Gastrocnemius medialis (tissue), 4 donors: ENCODE results near the gene ACO2. TPM values are rescaled to one million over a fixed set of nuclear protein-coding genes. Genes with fewer than 3 reads are reported as not detected.

ENCODE experiments used
- ATAC-seq, 2 donors: fragments of 150-250 bp; one replicate each; pipeline ENCODE4 v1.9.1; 2016
- DNase-seq, 2 donors: peaks; one replicate each; pipeline ENCODE4 v3.0.0-alpha.2; 2019
- H3K27ac ChIP-seq, 4 donors: fragments of 200-600 bp; sonication (generic); 1 replicate in 1 of 4; 2 replicates in 3 of 4; pipeline ENCODE4 v1.5.1; 2016 to 2018; ENCODE audit warnings: mild to moderate bottlenecking in 2 of 4, moderate library complexity in 1 of 4
- H3K27me3 ChIP-seq, 3 donors: fragments of 200-600 bp; sonication (generic) in 2 of 3; 1 replicate in 1 of 3; 2 replicates in 2 of 3; pipeline versions ENCODE4 v1.5.1 to v1.6.0; 2016 to 2019; ENCODE audit warnings: mild to moderate bottlenecking in 1 of 3, moderate library complexity in 1 of 3
- H3K36me3 ChIP-seq, 2 donors: fragments of 200-600 bp; sonication (generic) in 1 of 2; one replicate each; pipeline ENCODE4 v1.5.1; 2017 to 2018
- H3K4me1 ChIP-seq, 2 donors: fragments of 200-600 bp; sonication (generic) in 1 of 2; one replicate each; pipeline ENCODE4 v1.5.1; 2016 to 2017; ENCODE audit warnings: mild to moderate bottlenecking in 2 of 2
- H3K4me3 ChIP-seq, 4 donors: fragments of 200-600 bp; sonication (generic) in 3 of 4; 1 replicate in 1 of 4; 2 replicates in 3 of 4; pipeline ENCODE4 v1.5.1; 2016 to 2019; ENCODE audit warnings: mild to moderate bottlenecking in 2 of 4
- H3K9me3 ChIP-seq, 3 donors: fragments of 200-600 bp; sonication (generic) in 2 of 3; 1 replicate in 1 of 3; 2 replicates in 2 of 3; pipeline ENCODE4 v1.5.1; 2016 to 2019
- POLR2A ChIP-seq, 2 donors: fragments of 450-650 bp; IDR thresholded peaks; one replicate each; pipeline ENCODE4 v1.6.1; 2017; ENCODE audit warnings: antibody characterized with exemption in 2 of 2, mild to moderate bottlenecking in 2 of 2, moderate library complexity in 2 of 2
- in situ Hi-C, 4 donors: fragments of 200-750 bp; cut with MboI; loops; one replicate each; pipeline versions ENCODE4 v1.15.0 to v1.8.0; 2017; ENCODE audit warnings: low sequenced_read_pairs in 4 of 4
- intact Hi-C: fragments of 100-400 bp; cut with DNase I; formaldehyde crosslinking; loops from one replicate; pipeline ENCODE4 v1.15.1; 2023; ENCODE audit warnings: low total_unique reads
- total RNA-seq, 4 donors: library from RNA; depleted of rRNA; stranded (reverse); fragments of >200 nt; gene quantifications; one replicate each; pipeline versions ENCODE4 v1.1.0 to v1.2.3, GENCODE V29; 2016
- TF ChIP-seq, protein P1 (sequence below), 5 experiments: fragments of 450-650 bp in 3 of 5; fragments of 200-600 bp in 2 of 5; sonication (generic) in 2 of 5; IDR thresholded peaks in 4 of 5; conservative IDR thresholded peaks in 1 of 5; 1 replicate in 4 of 5; 2 replicates in 1 of 5; pipeline ENCODE4 v1.5.1; 2016 to 2019; ENCODE audit warnings: antibody characterized with exemption in 5 of 5, mild to moderate bottlenecking in 3 of 5, moderate library complexity in 3 of 5

Gene ACO2
- total RNA-seq, 4 donors from 2014 or later = 361 to 763 (median 473) TPM

DNA sequence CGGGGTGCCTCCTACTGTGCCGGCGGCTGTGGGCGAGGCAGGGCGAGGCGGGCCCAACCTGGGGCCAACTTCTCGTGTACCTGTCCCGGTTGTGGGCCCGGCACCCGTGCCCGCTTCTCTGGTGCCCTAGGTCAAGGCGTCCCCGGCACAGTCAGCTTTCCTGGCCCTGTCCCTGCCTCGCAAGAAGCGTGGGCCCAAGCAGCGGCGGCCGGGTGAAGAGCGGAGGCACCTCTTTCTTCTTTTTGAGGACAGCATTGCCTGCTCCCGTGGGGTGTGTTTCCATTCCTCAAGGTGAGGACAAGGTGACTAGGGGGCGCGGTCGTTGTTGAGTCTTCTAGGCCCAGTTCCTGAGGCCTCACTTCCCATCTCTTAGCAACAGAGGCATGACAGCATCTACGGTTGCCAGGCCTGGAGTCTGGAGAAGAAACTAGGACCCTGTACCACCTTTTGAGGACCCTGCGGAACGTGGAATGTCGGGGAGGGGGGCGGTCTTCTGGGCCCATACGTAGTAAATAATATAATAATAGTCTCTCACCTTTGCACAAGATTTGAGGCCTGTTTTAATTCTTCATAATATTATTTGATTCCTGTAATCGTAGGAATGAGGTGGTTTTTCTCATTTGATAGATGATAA is 418 bp downstream of the ACO2 start:
- peaks cover 49 to 55% of the 10 kb centered on the region in 2 donors for H3K4me1 ChIP-seq
- H3K9me3 ChIP-seq = no peaks in the 10 kb centered on the region
- no peak for TF ChIP-seq POLR2A (IDR thresholded peaks at IDR 0.05)
- TF ChIP-seq, protein P1, sequence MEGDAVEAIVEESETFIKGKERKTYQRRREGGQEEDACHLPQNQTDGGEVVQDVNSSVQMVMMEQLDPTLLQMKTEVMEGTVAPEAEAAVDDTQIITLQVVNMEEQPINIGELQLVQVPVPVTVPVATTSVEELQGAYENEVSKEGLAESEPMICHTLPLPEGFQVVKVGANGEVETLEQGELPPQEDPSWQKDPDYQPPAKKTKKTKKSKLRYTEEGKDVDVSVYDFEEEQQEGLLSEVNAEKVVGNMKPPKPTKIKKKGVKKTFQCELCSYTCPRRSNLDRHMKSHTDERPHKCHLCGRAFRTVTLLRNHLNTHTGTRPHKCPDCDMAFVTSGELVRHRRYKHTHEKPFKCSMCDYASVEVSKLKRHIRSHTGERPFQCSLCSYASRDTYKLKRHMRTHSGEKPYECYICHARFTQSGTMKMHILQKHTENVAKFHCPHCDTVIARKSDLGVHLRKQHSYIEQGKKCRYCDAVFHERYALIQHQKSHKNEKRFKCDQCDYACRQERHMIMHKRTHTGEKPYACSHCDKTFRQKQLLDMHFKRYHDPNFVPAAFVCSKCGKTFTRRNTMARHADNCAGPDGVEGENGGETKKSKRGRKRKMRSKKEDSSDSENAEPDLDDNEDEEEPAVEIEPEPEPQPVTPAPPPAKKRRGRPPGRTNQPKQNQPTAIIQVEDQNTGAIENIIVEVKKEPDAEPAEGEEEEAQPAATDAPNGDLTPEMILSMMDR (IDR thresholded peaks at IDR 0.05 in 4 of 5, conservative IDR thresholded peaks at IDR 0.05 in 1 of 5) = peak in 2 of 5 experiments; percentile 3 to 5
- peak; percentile 51 to 66 for ATAC-seq
- no peaks in the 10 kb centered on the region for H3K27me3 ChIP-seq
- DNase-seq = peak; percentile 50 to 82
- H3K36me3 ChIP-seq = peaks cover 0 to 34% of the 10 kb centered on the region in 2 donors
- peak overlapping the region; percentile 96 to 98 (median 96) for H3K27ac ChIP-seq
- in situ Hi-C loops (no loop called here), intact Hi-C loops (loop anchor here (1.0 to 10.0 kb wide), 2 partner anchors 21 to 1285 kb away; no protein-coding TSS in a partner anchor)
- peak overlapping the region; percentile 77 to 94 (median 88) for H3K4me3 ChIP-seq

DNA sequence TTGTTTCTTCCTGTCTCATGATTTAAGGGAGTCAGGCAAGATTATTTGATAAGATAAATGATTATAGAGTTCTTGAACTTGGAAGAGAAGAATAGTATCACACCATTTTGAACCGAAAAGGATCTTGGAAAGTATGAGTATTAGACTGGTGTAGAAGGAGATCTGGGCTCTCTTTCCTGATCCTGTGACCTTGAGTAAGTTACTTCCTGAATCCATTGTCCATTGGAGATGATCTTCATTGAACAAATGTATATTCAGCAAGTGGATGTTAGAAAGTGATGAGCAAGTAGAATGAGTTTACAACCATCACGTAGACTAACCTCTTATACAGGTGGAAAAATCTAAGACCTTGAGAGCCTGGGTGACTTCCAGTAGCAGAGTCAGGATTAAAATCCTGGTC is 2.0 kb downstream of the ACO2 start:
- ATAC-seq (no peak), DNase-seq (no peak)
- intact Hi-C loops (no loop called here), in situ Hi-C loops (loop anchor here in 2 of 4 donors (5.0 to 10.0 kb wide), 2 partner anchors 41 to 66 kb away; no protein-coding TSS in a partner anchor)
- H3K9me3 ChIP-seq = no peaks in the 10 kb centered on the region
- H3K27me3 ChIP-seq = no peaks in the 10 kb centered on the region
- peaks cover 59 to 60% of the 10 kb centered on the region in 2 donors for H3K4me1 ChIP-seq
- TF ChIP-seq POLR2A (IDR thresholded peaks at IDR 0.05) = no peak
- TF ChIP-seq, protein P1 (IDR thresholded peaks at IDR 0.05 in 4 of 5, conservative IDR thresholded peaks at IDR 0.05 in 1 of 5) = no peak
- peak overlapping the region in 3 of 4 donors; percentile 21 to 94 (median 84) for H3K4me3 ChIP-seq
- peak overlapping the region; percentile 96 to 98 (median 96) for H3K27ac ChIP-seq
- peaks cover 0 to 19% of the 10 kb centered on the region in 2 donors for H3K36me3 ChIP-seq

DNA sequence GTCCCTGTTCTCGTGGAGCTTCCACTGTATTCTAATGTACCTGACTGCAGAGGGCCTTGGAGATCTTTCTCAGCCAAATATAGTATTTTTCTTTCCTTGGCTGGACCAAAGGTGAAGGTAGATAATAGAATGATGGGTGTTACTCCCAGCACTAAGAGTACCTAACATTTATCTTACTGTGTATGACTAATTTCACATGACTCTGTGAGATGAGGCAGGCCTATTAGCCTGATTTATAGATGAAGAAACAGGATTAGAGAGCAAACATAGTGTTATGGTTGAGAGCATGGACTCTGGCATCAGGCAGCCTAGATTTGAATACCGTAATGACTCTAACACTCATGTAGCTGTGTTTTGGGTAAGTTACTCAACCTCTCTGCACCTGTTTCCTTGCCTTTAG is 2.7 kb downstream of the ACO2 start:
- intact Hi-C loops (no loop called here), in situ Hi-C loops (loop anchor here in 2 of 4 donors (5.0 to 10.0 kb wide), 2 partner anchors 41 to 67 kb away; no protein-coding TSS in a partner anchor)
- Histone ChIP-seq H3K9me3 (no peaks in the 10 kb centered on the region), H3K4me1 (peaks cover 63 to 64% of the 10 kb centered on the region in 2 donors), H3K27me3 (no peaks in the 10 kb centered on the region), H3K36me3 (peaks cover 0 to 12% of the 10 kb centered on the region in 2 donors), H3K4me3 (peak overlapping the region in 2 of 4 donors; percentile 21 to 22), H3K27ac (peak overlapping the region; percentile 96 to 98 (median 96))
- peak in 1 of 2 donors; percentile 13 for TF ChIP-seq POLR2A (IDR thresholded peaks at IDR 0.05)
- TF ChIP-seq, protein P1 (IDR thresholded peaks at IDR 0.05 in 4 of 5, conservative IDR thresholded peaks at IDR 0.05 in 1 of 5) = no peak
- no peak for DNase-seq
- peak in 1 of 2 donors; percentile 38 for ATAC-seq

DNA sequence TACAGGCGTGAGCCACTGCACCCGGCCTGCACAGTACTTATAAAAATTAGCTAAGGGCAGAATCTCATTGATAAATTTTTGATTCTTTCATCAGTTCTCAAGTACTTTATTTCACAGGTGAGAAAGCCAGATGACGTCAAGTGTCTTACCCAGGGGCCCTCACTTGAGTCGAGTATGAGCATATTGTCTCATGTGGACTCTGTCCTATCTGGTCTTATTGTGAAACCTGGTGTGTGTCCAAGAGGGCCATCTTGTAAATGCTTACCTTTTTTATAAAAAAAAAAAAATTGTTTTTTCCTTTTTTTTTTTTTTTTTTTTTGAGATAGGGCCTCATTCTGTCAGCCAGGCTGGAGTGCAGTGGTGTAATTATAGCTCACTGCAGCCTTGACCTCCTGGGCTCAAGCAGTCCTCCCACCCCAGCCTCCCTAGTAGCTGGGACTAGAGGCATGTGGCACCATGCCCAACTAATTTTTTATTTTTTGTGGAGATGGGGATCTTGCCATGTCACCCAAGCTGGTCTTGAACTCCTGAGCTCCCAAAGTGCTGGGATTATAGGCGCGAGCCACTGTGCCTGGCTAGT is 6.0 kb downstream of the ACO2 start:
- no peak for DNase-seq
- Histone ChIP-seq H3K27me3 (no peaks in the 10 kb centered on the region), H3K9me3 (no peaks in the 10 kb centered on the region), H3K4me3 (no peak overlapping the region), H3K4me1 (peaks cover 78 to 82% of the 10 kb centered on the region in 2 donors), H3K27ac (peak overlapping the region; percentile 96 to 98 (median 96)), H3K36me3 (no peaks in the 10 kb centered on the region)
- intact Hi-C loops = no loop called here
- TF ChIP-seq, protein P1 (IDR thresholded peaks at IDR 0.05 in 4 of 5, conservative IDR thresholded peaks at IDR 0.05 in 1 of 5) = no peak
- no peak for TF ChIP-seq POLR2A (IDR thresholded peaks at IDR 0.05)
- in situ Hi-C loops = loop anchor here in 2 of 4 donors (5.0 to 10.0 kb wide), 2 partner anchors 37 to 70 kb away; no protein-coding TSS in a partner anchor
- no peak for ATAC-seq
